Suppressor macrophage treated with lipopolysaccharide for 4 hours (primary cell): ENCODE measurements around the gene DAAM2.
A peak's percentile ranks its signal among the peaks of the same experiment; 100 is the strongest.

Experiments used
- DNase-seq: peaks from one replicate; pipeline ENCODE4 v3.0.0-alpha.2; 2020

The DAAM2 gene

DNA sequence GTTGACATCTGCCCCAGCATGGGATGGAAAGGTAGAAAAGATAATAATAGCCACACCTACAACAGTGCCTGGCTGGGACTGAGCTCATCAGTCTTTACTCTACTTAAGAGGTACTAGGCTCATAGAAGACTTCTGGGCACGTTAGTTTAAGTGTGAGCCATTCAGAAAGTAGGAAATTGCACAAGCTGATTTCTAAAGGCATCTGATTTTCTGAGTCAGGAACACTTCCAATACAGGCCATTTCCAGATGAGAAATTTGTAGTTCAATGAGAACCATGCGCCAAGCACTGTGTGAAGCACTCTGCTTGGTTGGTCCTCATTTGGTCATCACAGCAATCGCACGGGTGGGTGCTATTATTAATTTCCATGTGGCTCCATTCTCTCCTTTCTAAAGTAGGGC, 99.8 kb downstream of the DAAM2 start:
- no peak for DNase-seq

DNA sequence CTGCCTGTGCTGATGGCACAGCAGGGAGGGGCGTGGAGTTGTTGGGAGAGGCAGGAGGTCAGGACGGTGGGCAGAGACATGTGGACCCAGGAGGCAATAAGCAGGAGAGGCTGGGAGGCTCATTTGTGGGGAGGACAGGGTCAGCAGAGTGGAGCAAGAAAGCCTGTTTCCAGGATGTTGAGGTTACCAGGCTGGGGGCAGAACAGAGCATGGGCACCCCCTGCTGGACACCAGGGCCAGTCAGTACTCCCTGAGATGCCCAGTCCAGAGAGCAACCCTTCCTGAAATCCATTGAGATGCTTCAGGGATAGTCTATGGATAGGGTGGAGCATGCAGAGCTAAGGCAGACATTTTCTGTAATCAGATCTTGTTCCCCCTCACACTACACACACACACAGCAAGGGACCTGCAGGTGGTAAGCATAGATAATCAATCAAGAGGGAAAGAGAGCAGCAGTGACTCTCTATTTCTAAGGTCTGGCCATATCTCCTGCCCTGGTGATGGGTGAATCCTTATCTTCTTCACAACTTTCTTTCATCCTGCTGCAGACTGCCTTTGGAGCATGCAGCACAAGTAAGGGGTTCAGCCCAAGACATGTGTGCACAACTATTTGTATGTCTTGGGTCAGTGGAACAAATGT, 100.4 kb downstream of the DAAM2 start:
- DNase-seq: peak; percentile 39

DNA sequence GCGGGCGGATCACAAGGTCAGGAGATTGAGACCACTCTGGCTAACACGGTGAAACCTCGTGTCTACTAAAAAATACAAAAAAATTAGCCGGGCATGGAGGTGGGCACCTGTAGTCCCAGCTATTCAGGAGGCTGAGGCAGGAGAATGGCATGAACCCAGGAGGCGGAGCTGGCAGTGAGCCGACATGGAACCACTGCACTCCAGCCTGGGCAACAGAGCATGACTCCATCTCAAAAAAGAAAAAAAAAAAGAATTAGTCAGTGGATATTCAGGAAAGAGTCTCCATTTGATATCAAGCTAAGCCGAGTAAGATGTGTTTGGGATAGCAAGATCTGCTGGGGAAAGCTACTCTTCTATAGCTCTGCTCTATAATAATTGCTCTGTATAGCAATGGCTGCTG, 101.1 kb downstream of the DAAM2 start:
- no peak for DNase-seq

DNA sequence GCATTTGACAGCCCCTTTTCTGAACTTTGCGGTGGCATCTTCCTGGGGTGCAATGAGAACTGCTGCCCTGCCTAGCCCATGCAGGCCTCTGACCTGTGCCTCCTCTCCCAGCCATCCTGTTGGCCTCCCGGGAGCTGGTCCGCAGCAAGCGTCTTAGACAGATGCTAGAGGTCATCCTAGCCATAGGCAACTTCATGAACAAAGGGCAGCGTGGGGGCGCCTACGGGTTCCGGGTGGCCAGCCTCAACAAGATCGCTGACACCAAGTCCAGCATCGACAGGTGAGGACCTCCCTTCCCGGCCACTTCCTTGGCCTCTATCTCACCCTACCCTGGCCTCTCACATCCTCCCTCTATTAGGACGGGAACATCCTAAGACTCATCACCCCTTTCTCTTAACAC, 104.5 kb downstream of the DAAM2 start:
- DNase-seq: no peak

DNA sequence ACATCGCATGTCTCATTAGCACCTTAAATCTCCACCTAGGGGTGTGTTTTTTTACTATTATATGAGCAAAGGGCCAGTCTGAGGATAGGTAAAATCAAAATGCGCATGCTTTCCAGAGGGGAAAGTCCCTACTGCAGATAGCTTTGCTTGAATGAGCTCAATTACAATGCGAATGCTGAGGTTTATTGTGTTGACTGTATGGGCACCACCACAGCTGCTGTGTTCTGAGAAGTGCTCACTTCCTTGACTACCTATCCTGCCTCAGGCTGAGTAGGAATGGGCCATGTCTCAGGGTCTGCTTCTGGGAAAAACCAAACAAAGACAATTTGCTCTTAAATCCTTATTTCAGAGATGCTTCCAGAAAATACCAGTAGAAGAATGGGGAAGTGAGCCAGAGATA, 105.5 kb downstream of the DAAM2 start:
- DNase-seq: no peak

DNA sequence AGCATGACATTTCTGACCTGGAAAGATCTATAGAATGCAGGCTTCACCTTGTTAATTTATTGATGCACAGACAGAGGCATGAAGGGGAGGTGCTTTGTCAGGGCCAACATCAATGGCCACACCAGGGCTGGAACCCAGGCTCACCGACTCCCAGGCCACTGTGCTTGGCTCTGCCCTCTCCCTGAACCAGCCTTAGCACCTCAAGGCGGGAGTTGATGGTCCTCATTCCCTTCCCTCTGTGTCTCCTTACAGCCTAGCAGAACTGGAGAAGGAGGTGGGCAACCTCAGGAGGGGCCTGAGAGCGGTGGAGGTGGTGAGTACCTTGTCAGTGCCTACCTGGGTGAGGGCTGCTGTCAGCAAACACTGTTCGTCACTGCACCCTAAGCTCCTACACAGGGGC, 106.4 kb downstream of the DAAM2 start:
- no peak for DNase-seq

DNA sequence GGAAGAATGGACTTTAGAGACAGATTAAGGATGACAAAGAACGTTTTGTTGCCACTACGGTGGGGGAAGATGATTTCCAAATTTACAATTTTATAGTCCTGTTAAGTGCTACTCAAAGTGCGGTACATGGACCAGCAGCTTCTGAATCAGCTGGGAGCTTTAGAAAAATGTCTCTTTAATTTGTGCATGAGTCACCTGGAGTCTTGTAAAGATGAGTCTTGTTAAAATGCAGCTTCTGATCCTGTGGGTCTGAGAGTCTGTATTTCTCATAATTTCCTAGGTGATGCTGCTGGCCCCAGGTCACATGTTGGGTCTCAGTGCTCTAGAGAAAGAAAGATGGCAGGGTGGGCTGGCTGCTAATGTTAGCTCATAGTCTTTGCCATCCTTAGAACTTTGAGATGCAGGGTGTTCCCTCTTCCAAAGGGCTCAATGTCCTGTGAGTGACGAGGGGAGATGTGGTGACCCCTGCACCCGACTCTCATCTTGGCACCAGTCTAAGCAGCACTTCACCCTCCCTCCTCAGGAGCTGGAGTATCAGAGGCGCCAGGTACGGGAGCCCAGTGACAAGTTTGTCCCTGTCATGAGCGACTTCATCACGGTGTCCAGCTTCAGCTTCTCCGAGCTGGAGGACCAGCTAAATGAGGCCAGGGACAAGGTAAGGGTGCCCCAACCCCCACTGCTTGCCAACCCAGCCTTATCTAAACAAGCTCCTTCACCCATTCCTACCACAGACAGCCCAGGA, 107.5 kb downstream of the DAAM2 start:
- DNase-seq: no peak

DNA sequence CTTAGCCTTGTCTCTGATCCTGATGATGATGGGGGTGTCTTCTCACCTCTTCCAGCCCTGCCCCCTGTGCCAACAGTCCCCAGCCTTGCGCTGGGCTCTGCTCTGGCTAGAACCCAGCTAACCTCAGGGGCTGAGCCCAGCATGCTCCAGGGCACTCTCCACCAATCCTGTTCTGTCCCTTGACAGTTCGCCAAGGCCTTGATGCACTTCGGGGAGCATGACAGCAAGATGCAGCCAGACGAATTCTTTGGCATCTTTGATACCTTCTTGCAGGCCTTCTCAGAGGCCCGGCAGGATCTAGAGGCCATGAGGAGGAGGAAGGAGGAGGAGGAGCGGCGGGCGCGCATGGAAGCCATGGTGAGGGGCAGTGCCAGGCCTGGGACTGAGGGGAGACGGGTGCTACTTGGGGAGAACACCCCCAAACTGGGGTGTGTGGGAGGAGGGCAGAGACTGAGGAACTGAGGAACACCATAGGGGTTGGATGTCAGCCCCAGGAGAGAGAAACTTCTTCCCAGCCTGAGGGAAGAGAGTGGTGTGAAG, 109.0 kb downstream of the DAAM2 start:
- DNase-seq: no peak

DNA sequence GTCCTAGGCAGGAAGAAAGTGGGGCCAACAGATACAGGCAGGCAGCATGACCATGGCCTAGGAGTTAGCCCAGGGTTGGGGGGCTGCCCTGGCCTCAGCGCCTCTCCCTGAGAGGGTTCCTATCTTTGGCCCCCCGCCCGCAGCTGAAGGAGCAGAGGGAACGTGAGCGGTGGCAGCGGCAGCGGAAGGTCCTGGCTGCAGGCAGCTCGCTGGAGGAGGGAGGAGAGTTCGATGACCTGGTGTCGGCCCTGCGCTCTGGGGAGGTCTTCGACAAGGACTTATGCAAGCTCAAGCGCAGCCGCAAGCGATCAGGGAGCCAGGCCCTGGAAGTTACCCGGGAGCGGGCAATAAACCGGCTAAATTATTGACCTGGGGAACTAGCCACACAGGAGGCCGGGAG, 109.5 kb downstream of the DAAM2 start:
- DNase-seq: no peak

DNA sequence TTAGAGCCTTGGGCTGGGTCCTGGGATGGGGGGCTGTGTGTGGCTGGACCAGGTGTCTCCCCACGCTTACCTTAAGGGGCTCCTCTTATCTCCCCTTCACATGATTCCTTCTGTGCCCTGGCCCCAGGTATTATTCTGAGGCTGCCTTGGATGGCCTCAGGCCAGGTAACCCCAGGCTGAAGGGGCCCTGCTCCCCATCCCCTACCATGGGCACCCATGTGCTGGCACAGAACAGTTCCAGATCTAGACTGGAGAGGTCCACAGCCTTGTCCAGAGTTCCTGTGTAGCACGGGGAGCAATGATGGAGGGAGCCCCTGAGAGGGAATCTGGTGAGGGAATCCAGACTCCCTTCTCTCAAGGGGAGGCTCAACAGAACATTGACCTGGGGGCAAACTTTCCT, 110.0 kb downstream of the DAAM2 start:
- no peak for DNase-seq

DNA sequence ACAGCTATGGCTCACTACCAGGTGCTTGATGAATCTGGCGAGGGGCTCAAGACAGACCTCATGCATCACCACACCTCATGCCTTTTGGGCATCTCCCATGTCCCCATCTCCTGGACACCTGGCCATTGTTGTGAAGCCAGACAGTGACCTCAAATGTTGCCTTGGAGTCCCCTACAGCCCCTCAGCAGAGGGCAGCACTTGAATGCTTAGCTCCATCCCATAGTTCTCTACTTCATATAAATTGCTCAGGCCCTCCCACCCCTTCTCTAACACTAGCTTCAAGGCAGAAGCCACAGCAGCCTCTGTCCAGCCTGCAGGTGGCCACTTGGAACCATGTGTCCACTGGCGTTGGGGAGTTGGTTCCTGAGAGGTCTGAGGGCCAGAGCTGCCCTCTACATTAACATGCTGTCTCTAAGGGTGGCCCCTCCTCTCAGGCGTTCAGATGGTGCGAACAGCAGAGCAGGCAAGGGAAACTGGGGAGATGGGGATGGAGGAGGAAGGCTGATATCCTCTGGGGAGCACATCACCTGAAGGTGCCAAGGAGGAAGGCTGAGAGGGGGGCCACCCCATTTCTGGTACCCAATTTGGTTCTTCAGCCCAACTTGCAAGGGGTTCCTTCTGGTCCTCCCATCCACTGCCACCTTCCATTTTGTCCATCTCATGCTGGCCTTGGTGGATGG, 110.8 kb downstream of the DAAM2 start:
- no peak for DNase-seq

DNA sequence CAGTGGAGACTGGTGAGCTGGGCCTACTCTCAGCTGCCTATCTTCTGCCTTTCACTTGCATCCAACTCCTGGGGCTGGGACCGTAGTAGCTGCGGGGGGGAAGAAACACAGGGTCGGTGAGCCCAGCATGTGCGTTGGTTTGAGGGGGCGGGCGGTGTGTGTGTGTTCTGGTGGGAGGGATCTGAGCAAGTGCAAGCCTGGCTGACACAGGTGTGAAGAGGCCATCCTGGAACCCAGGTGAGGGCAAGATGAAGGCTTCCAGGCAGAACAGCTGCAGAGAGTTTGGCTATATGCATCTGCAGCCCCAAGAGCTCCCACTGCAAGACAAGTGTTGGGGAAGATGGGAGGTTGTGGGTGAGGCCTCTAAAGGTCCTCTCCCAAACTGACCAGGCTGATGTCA, 111.5 kb downstream of the DAAM2 start:
- DNase-seq: no peak

DNA sequence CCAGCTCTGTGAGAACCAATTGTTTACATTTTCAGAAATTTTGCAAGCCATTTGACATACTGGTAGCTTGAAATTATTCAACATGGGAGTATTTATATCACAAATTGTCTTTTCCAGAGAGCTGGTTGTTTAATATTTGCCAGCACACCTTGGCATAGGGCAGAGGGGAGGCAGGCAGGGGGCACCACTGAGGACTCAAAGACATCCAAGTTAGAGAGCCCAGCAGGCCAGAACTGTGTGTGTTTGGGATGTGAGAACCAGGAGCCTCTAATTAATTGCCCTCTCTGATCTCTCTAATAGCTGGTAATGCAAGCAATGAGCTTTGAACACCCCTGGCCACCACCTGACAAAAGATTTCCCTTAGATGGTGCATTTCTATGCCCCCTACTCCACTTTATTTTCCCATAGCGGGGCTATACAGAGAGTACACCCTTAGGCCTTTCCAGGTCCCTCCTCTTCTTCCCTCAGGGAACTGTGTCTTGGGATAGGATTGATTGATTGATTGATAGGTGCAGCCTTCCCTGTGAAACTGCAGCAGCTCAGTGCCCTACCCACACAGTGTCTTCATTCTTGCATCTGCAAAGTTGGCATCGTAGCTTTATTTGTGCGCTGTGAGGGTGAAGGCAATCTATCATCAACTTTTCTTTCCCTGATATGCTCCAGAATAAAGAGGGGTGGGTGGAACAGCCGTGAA, 112.9 kb downstream of the DAAM2 start:
- no peak for DNase-seq

DNA sequence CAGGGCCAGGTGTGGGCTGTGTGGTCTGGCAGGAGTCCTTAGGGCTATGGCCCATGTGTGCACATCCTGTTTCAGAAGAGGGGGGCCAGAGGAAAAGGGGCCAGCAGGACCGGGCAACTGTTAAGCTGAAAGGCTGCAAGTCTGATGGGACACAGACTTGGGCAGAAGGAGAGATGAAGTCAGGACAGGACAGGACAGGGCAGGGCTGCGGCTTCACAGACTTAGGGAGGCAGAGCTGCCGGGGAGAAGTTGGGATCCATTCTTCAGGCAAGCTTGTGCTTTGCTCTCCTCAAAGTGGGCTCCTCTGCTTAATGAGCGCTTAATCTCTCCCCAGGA, 113.4 kb downstream of the DAAM2 start:
- no peak for DNase-seq

DNA sequence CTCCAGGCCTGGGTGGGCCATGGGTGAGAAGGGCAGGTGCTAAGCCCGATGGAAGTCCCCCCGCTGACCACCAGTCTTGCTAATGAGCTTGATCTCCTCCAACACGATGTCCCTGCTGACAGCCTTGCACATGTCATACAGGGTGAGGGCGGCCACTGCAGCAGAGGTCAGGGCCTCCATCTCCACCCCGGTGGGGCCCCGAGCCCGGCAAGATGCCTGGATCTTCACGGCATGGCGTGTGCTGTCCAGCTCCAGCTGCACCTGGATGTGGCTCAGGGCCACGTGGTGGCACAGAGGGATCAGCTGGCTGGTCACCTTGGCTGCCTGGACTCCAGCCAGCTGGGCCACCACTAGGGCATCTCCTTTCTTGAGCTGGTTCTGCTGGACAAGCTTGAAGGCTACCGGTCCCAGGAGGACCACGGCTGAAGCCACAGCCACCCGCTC, 114.2 kb downstream of the DAAM2 start:
- no peak for DNase-seq

DNA sequence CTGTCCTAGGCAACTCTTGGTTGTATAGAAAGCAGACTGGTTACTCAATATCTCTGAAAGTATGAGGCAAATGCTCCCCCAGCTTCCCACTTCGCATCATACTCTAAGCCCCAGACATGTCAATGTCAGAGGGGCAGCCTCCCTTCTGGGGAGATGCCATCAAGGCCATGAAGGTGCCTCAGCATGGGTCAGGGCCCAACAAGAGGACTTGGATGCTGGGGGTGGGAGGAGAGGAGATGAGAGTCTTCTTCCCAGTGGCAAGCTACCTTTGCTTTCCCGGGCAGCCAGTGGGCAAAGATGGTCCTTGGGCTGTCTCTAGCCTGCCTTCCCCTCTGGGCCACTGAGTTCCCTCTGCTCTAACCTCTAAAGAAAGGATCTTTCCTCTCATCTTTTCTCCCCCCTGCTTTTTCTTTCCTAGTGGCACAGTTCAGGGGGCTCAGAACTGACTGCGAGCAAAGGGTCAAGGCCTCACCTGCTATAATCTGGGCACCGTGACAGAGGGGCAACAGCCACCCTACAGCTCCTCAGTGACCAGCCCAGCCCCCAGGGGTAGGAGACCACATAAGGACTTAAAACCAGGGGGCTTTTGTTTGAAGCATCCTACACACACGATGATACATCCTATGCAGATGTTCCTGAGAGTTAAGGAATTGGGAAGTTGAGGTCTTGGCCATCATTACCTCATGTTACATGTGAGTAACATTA, 115.8 kb downstream of the DAAM2 start:
- no peak for DNase-seq

DNA sequence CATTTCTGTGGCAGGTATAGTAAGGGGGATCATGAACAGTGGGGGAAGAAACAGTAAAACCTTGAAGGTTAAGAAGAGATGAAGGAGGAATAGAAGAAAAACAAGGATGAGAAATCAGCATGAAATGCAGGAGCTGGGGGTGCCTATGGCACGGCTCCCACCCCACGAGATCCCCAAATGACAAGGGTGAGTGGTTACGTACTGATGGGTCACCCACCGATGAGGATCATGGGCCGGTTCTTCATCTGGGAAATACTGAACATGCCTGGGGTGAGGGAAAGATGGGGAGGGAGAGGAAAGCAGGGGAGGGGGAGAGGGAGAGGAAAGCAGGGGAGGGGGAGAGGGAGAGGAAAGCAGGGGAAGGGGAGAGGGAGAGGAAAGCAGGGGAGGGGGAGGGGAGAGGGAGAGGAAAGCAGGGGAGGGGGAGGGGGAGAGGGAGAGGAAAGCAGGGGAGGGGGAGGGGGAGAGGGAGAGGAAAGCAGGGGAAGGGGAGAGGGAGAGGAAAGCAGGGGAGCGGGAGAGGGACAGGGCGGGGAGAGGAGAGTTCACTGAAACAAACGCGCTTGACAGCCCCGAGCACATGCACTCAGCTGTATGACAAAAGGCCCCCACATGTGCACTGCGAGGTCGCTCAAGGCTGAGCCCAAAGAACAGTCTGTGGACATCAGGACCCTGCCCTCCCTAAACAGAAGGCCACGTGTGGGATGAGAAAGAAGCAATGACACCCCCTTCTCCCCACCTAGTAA, 116.8 kb downstream of the DAAM2 start:
- no peak for DNase-seq

DNA sequence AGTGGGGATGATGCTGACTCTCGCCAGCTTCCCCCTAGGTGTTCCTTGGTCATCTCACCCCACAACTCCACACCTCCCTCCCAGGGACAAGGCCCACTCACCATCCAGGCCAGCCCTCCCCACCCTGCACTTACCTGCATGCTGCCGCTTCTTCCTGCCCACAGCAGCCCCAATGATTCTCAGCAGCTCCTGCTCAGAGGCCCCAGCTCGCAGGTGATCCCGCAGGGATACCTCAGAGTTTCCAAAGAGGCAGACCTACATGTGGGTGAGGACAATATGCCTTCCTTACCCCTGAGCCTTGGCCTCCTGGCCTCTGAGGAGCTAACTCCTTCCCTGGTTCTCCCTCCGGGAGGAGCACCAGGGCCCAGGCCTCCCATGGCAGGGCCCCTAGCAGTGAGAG, 117.5 kb downstream of the DAAM2 start:
- no peak for DNase-seq

DNA sequence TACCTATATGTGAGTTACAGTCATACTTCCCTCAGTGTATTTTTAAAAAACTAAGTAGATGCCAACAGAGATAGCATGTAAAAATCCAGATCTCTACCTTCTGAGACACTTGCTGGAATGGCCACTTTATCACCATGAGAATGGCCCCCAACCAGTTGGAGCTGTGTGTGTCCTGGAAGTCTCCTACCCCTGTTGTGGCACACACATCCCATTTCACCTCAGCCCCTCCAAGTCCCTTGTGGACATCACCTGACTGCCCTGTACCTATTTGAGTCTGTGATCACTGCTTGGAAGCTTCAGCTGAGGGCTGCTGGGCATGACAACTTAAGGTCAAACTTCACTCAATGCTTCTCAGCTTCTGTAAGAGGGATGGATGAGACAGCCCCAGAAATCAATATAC, 118.0 kb downstream of the DAAM2 start:
- no peak for DNase-seq

DNA sequence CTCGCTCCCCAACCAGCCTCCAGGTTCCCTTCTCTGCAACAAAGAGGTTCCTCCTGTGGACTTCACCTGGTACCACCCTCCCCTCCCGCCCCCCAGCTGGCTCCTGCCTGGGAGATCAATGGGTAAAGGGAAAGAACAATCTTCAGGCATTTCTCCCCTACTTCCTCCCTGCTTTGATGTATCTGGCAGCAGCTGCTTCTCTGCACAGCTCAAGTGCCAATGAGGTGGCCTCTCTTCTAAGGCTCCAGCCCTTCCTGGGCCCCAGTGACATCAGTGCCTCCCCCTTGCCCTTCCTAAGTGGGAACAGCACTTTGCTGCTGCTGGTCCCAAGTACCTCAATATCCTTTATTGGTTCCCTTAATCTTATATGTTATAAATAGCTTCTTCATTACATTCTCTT, 118.6 kb downstream of the DAAM2 start:
- no peak for DNase-seq

DNA sequence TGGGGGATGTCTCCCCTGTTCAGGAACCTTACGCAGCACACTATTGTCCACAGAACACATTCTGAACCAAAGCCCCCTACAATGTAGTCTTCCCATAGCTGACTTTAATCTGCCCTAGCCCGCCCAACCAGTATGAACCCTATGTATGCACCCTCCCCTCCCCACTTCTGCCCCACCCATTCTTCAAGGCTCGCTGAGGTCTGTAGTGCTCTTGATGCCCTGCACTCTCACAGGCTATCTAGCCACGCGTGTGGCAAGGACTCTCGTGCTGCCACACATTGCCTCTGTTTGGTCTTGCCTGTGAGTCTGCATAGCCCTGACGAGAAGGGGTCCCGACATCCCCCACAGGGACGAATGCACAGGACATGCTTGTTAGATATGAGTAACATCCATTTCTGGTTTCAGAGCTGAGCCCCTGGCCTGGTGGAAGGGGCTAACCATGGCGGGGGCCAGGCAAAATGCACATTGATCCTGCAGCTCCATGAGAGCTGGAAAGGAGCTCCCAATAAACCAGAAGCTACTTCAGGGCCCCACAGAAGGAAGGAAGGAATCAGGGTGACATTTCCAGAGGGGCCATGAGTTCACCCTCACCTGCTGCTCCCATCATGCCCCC, 119.4 kb downstream of the DAAM2 start:
- DNase-seq: no peak

DNA sequence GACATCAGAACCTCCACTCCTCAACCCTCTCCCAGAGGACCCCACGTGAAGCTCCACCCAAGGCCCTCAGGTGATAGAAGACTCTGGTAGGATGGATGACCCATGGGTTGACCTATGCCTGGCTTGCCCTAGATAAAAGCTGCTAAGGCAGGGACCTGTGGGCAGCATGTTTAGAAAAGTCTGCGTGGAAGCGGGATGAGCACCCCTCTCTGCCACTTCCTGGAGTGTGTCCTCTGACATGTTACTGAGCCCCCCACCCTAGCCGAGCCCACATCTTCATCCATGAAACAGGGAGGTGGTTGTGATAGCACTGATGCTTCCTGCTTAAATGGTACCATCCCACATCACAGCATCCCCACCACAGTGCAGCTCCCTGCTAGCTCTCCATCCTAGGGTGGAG, 120.3 kb downstream of the DAAM2 start:
- DNase-seq: no peak
